Pancreas (tissue), 10 donors: ENCODE results near the gene SLC22A31. TPM values are rescaled to one million over a fixed set of nuclear protein-coding genes. Genes with fewer than 3 reads are reported as not detected.

Experiments
- ATAC-seq, 4 donors: fragments of 200-7000 bp; cut with Tn5 transposase; one replicate each; pipeline versions ENCODE4 v1.8.0 to v1.9.1; 2020; ENCODE audit warnings: mild to moderate bottlenecking in 4 of 4, moderate library complexity in 4 of 4
- DNase-seq, 6 donors: peaks; one replicate each; pipeline ENCODE4 v3.0.0-alpha.2; 2020
- FAIRE-seq: peaks from 2 replicates; lab custom pipeline; 2012; peaks lifted over from hg19 to GRCh38; lab: Jason Lieb, UNC
- H3K27ac ChIP-seq, 4 donors: fragments of 200-600 bp; sonication (generic); 1 replicate in 3 of 4; 2 replicates in 1 of 4; pipeline versions ENCODE4 v1.5.0 to v1.8.0; 2020
- H3K27me3 ChIP-seq, 4 donors: fragments of 200-600 bp; one replicate each; pipeline ENCODE4 v1.8.0; 2021
- H3K36me3 ChIP-seq, 3 donors: fragments of 200-600 bp; sonication (generic) in 1 of 3; one replicate each; pipeline versions ENCODE4 v1.5.0 to v1.8.0; 2020 to 2021
- H3K4me1 ChIP-seq, 3 donors: fragments of 200-600 bp; one replicate each; pipeline ENCODE4 v1.8.0; 2021
- H3K4me3 ChIP-seq, 4 donors: fragments of 200-600 bp; sonication (generic) in 2 of 4; one replicate each; pipeline versions ENCODE4 v1.5.0 to v1.8.0; 2020 to 2021
- H3K9me3 ChIP-seq, 4 donors: fragments of 200-600 bp; one replicate each; pipeline ENCODE4 v1.8.0; 2021
- WGBS, 2 donors: extraction: QIAGEN DNeasy Blood & Tissue Kit; methylation state at CpG; one replicate each; pipeline ENCODE4 v1.1.7; 2013; 5-methylcytosine and 5-hydroxymethylcytosine counted together
- intact Hi-C, 3 donors: fragments of 100-400 bp; cut with DNase I; formaldehyde crosslinking; loops; one replicate each; pipeline versions ENCODE4 v1.11.1 to v1.14.2; 2022
- polyA plus RNA-seq, 2 donors: library from polyadenylated mRNA; stranded (reverse); fragments of 200-250 nt; gene quantifications; one replicate each; pipeline ENCODE4 v1.2.3, GENCODE V29; 2013
- total RNA-seq, 6 donors: library from RNA; stranded (reverse); fragmentation: NEBNext Ultra II Directional in 4 of 6; extraction: Animal tissue kit (Norgen Biotek cat#: 25700) in 4 of 6; gene quantifications; one replicate each; pipeline versions ENCODE4 v1.2.1 to v1.2.4, GENCODE V29; 2021 to 2023
- TF ChIP-seq, protein P1 (sequence below), 4 donors: fragments of 200-600 bp; sonication (generic) in 3 of 4; IDR thresholded peaks; one replicate each; pipeline versions ENCODE4 v1.5.0 to v1.8.0; 2021; ENCODE audit warnings: antibody characterized with exemption in 4 of 4
- donor health status: healthy with polysubstance abuse.
- donor health status: DM: no; HTN: no; CAD: no; lungs with moderate emphysema.
- donor health status: DM: no; HTN: no; CAD: no.
- donor health status: control.
- donor health status: control.
- donor health status: Bipolar disorder and iron deficiency.
- donor health status: DM: yes; HTN: yes; CAD: no.
- donor health status: DM: no; HTN: no; CAD: no.
- donor health status: DM: no; HTN: no; CAD: no.
- donor health status: DM: yes; HTN: yes; CAD: no.

SLC22A31 gene
- total and polyA plus RNA-seq, 8 donors = 0.37 to 131 (median 39.0) TPM

DNA sequence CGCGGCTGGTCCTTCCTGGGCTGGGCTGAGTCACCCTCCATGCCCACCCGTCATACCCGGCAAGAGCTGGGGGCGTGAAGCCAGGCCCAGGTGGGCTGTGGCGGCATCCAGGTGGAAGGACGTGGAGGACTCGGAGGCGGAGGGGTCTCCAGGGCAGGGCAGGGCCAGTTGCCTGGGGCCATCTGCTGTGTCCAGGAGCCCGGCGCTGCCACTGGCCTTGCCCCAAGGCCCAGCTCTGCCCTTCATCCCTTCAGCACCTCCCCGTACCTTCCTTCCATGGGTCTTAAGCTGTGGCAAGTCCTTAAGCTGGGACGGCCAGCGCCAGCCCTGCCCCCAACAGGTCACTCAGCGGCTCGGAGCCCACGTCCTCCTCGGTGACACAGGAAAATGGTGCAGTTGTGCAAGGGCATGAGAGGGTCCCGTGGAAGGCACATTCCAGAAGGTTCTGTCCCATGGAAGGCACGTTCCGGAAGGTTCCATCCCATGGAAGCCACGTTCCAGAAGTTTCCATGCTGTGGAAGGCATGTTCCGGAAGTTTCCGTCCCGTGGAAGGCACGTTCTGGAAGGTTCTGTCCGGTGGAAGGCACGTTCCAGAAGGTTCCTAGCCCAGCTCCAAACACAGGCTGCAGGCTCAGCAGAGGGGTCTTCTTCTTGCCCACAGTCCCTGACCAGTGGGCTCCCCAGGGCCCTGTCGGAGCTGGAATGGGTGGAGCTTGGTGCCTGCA lies 39.2 kb downstream of the SLC22A31 start:
- FAIRE-seq (no peak), DNase-seq (peak in 2 of 6 donors; percentile 23 to 74), ATAC-seq (no peak)
- H3K4me1 ChIP-seq = no peaks in the 10 kb centered on the region
- intact Hi-C loops = loop anchor here in 2 of 3 donors (5.0 to 10.0 kb wide), 2 partner anchors 419 to 426 kb away; no protein-coding TSS in a partner anchor
- peaks cover 0 to 5% (median 0%) of the 10 kb centered on the region in 4 donors for H3K27me3 ChIP-seq
- H3K27ac ChIP-seq = no peak overlapping the region
- TF ChIP-seq, protein P1, sequence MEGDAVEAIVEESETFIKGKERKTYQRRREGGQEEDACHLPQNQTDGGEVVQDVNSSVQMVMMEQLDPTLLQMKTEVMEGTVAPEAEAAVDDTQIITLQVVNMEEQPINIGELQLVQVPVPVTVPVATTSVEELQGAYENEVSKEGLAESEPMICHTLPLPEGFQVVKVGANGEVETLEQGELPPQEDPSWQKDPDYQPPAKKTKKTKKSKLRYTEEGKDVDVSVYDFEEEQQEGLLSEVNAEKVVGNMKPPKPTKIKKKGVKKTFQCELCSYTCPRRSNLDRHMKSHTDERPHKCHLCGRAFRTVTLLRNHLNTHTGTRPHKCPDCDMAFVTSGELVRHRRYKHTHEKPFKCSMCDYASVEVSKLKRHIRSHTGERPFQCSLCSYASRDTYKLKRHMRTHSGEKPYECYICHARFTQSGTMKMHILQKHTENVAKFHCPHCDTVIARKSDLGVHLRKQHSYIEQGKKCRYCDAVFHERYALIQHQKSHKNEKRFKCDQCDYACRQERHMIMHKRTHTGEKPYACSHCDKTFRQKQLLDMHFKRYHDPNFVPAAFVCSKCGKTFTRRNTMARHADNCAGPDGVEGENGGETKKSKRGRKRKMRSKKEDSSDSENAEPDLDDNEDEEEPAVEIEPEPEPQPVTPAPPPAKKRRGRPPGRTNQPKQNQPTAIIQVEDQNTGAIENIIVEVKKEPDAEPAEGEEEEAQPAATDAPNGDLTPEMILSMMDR (IDR thresholded peaks at IDR 0.05) = no peak
- H3K9me3 ChIP-seq = no peaks in the 10 kb centered on the region
- no peak overlapping the region for H3K4me3 ChIP-seq
- 75 to 79% methylated on average over 29 of the region's 29 CpGs for WGBS, 2 donors
- no peaks in the 10 kb centered on the region for H3K36me3 ChIP-seq

DNA sequence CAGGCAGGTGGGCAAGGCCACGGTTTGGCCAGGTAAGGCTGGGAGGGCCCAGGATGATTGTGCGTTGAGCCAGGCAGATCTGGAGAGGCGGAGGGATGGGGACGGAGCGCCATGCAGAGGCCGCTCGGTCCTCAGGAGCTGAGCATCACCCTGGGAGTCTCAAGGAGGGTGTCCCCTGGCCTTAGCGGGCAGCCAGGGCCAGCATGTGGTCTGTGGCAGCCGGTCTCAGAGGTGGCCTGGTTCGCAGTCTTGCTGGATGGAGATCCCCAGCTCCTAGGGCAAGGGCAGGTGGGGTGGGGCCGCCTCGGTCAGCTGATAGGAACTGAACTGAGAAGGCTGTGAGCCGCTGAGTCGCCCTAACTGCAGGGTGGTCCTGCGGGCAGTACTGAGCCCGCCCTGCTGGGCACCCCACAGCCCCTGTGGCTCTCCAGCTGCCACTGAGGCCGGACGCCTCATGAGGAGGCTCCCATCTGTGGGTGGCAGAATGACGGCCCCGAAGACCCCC lies 40.4 kb downstream of the SLC22A31 start:
- Histone ChIP-seq H3K4me1 (no peaks in the 10 kb centered on the region), H3K27ac (no peak overlapping the region), H3K36me3 (no peaks in the 10 kb centered on the region), H3K9me3 (no peaks in the 10 kb centered on the region), H3K27me3 (peaks cover 0 to 5% (median 0%) of the 10 kb centered on the region in 4 donors), H3K4me3 (no peak overlapping the region)
- TF ChIP-seq, protein P1 (IDR thresholded peaks at IDR 0.05) = no peak
- ATAC-seq (no peak), DNase-seq (peak in 1 of 6 donors; percentile 71), FAIRE-seq (no peak)
- WGBS, 2 donors = 69 to 85% methylated on average over 19 to 20 of the region's 20 CpGs
- intact Hi-C loops = loop anchor here in 2 of 3 donors (5.0 to 10.0 kb wide), 2 partner anchors 418 to 425 kb away; no protein-coding TSS in a partner anchor

DNA sequence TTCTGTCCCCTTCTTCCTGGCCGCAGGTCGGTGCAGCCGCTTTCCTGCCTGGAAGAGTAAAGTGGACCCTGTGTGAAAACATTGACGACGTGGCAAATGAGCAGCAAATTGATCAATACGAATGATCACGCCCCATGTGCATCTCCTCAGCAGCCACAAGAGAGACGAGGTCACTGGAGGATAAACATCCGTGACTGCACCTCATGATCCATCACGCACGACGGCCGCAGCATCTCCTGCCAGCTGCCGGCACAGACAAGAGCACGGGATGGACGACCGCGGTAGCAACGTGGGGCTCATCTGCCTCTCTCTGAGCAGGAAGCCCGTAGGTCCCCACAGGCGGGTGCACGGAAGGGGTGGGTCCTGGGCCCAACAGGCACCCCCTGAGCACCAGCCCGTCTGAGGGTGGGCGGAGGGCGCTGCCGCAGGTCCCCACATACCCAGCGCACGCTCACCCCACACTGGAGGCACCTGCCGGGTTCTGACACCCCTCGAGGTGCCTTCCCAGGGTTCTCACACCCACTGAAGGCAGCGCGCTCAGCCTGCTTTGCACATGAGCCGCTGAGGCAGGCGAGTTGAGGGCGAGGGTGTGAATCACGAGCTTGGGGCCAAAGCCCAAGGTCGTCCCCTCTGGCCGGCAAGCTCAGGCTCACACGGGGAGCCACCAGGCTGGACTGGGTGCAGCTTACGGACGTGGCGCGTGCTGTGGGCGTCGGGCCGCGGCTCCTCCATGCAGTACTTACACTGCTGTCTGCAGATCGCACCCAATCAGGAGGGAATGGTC lies 41.1 kb downstream of the SLC22A31 start:
- no peak overlapping the region for H3K27ac ChIP-seq
- H3K4me3 ChIP-seq = no peak overlapping the region
- no peaks in the 10 kb centered on the region for H3K4me1 ChIP-seq
- DNase-seq (peak in 2 of 6 donors; percentile 21 to 62), FAIRE-seq (no peak), ATAC-seq (no peak)
- TF ChIP-seq, protein P1 (IDR thresholded peaks at IDR 0.05) = no peak
- intact Hi-C loops = no loop called here
- H3K27me3 ChIP-seq = peaks cover 0 to 5% (median 0%) of the 10 kb centered on the region in 4 donors
- 56 to 57% methylated on average over 48 of the region's 48 CpGs for WGBS, 2 donors
- H3K9me3 ChIP-seq = no peaks in the 10 kb centered on the region
- H3K36me3 ChIP-seq = no peaks in the 10 kb centered on the region

DNA sequence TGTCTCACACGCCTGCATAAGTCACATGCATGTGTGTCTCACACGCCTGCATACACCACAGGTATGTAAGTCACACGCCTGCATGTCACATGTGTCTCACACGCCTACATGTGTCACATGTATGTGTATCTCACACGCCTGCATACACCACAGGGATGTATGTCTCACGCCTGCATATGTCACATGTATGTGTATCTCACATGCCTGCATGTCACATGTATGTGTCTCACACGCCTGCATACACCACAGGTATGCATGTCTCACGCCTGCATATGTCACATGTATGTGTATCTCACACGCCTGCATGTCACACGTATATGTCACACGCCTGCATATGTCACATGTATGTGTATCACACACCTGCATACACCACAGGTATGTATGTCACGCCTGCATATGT lies 42.6 kb downstream of the SLC22A31 start:
- no peak for ATAC-seq
- 73 to 89% methylated on average over 12 of the region's 12 CpGs for WGBS, 2 donors
- TF ChIP-seq, protein P1 (IDR thresholded peaks at IDR 0.05) = no peak

More for the DNA sequence above, 42.6 kb downstream of the SLC22A31 start:
- H3K36me3 ChIP-seq = no peaks in the 10 kb centered on the region
- H3K9me3 ChIP-seq = no peaks in the 10 kb centered on the region
- no peak overlapping the region for H3K4me3 ChIP-seq
- H3K27ac ChIP-seq = no peak overlapping the region
- DNase-seq = no peak
- peaks cover 0 to 5% (median 0%) of the 10 kb centered on the region in 4 donors for H3K27me3 ChIP-seq
- H3K4me1 ChIP-seq = no peaks in the 10 kb centered on the region
- intact Hi-C loops = no loop called here
- FAIRE-seq = no peak
